Endothelial cell of umbilical vein (primary cell): ENCODE measurements around the gene ITPR2.

Experiments used
- EZH2 ChIP-seq: IDR thresholded peaks from 2 replicates; pipeline ENCODE4 v1.6.1; 2012; ENCODE audit warnings: borderline replicate concordance, low read depth, mild to moderate bottlenecking, moderate library complexity, low read length, inconsistent platforms; ENCODE audit not compliant: severe bottlenecking
- FOS ChIP-seq: IDR thresholded peaks from 2 replicates; pipeline ENCODE4 v1.6.1; 2011; ENCODE audit warnings: mild to moderate bottlenecking, low read length, moderate library complexity, borderline replicate concordance; ENCODE audit not compliant: insufficient read depth
- GATA2 ChIP-seq: IDR thresholded peaks from 2 replicates; pipeline ENCODE4 v1.7.0; 2011; ENCODE audit warnings: low read depth, mild to moderate bottlenecking, moderate library complexity, mixed read lengths, low read length; ENCODE audit not compliant: insufficient read length, insufficient read depth
- JUN ChIP-seq: IDR thresholded peaks from 2 replicates; pipeline ENCODE4 v1.6.1; 2011; ENCODE audit warnings: borderline replicate concordance, low read depth; ENCODE audit not compliant: insufficient read length, insufficient read depth
- MYC ChIP-seq: IDR thresholded peaks from one replicate; pipeline ENCODE4 v1.6.1; 2011; ENCODE audit warnings: mild to moderate bottlenecking, low read depth, low read length
- POLR2A ChIP-seq: IDR thresholded peaks from 2 replicates; pipeline ENCODE4 v1.6.1; 2012; ENCODE audit warnings: low read depth, mild to moderate bottlenecking, control low read depth, low read length
- POLR2AphosphoS5 ChIP-seq: IDR thresholded peaks from 2 replicates; pipeline ENCODE4 v1.6.1; 2012; ENCODE audit warnings: low read depth, mild to moderate bottlenecking, control low read depth, low read length, moderate library complexity; ENCODE audit not compliant: insufficient read depth
- TF ChIP-seq, protein P1 (sequence below), 2 donors: IDR thresholded peaks; 1 replicate in 1 of 2; 2 replicates in 1 of 2; pipeline ENCODE4 v1.5.1; 2011; ENCODE audit warnings: low read length in 2 of 2, mild to moderate bottlenecking in 2 of 2, moderate library complexity in 2 of 2, control low read depth in 1 of 2, inconsistent platforms in 1 of 2, low read depth in 1 of 2; ENCODE audit not compliant: insufficient read depth in 1 of 2; ENCODE audit errors: extremely low read depth in 1 of 2
- TF ChIP-seq, protein P2 (sequence below): IDR thresholded peaks from 2 replicates; pipeline ENCODE4 v1.6.1; 2011; ENCODE audit not compliant: insufficient read depth, insufficient read length

DNA sequence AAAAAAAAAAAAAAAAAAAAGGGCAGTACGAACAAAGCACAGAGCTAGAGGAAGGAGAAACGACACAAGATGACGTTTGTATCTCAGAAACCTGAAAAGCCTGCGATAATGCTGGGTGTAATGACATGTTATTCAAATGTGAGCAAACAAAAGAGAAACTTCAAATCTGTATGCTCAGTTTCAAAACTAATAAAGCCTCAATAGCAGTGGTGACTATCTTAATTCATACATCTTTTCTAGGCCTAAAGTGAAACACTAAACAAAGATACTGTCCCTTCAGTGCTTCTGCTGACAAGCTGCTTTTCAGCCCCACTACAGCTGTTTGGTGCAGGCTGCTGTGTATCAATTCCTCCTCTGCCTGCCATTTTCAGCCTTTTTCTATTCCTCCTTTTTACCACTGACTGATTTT, 15.8 kb downstream of the ITPR2 start:
- TF ChIP-seq, protein P1, sequence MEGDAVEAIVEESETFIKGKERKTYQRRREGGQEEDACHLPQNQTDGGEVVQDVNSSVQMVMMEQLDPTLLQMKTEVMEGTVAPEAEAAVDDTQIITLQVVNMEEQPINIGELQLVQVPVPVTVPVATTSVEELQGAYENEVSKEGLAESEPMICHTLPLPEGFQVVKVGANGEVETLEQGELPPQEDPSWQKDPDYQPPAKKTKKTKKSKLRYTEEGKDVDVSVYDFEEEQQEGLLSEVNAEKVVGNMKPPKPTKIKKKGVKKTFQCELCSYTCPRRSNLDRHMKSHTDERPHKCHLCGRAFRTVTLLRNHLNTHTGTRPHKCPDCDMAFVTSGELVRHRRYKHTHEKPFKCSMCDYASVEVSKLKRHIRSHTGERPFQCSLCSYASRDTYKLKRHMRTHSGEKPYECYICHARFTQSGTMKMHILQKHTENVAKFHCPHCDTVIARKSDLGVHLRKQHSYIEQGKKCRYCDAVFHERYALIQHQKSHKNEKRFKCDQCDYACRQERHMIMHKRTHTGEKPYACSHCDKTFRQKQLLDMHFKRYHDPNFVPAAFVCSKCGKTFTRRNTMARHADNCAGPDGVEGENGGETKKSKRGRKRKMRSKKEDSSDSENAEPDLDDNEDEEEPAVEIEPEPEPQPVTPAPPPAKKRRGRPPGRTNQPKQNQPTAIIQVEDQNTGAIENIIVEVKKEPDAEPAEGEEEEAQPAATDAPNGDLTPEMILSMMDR (IDR thresholded peaks at IDR 0.05; ENCODE audit: extremely low read depth in 1 of 2, insufficient read depth in 1 of 2, low read depth in 1 of 2, low read length in 2 of 2), result no peak
- no peak for TF ChIP-seq POLR2AphosphoS5
- TF ChIP-seq, protein P2, sequence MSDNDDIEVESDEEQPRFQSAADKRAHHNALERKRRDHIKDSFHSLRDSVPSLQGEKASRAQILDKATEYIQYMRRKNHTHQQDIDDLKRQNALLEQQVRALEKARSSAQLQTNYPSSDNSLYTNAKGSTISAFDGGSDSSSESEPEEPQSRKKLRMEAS, result no peak
- no peak for TF ChIP-seq POLR2A
- TF ChIP-seq EZH2, result no peak
- no peak for TF ChIP-seq MYC
- no peak for TF ChIP-seq GATA2
- no peak for TF ChIP-seq JUN
- no peak for TF ChIP-seq FOS
